ENCODE results near the gene RPL37A. TPM values are rescaled to one million over a fixed set of nuclear protein-coding genes. Genes with fewer than 3 reads are reported as not detected.

Gene RPL37A
- total RNA-seq, 2 donors from 2014 or later, result 2,589 to 2,765 TPM

DNA sequence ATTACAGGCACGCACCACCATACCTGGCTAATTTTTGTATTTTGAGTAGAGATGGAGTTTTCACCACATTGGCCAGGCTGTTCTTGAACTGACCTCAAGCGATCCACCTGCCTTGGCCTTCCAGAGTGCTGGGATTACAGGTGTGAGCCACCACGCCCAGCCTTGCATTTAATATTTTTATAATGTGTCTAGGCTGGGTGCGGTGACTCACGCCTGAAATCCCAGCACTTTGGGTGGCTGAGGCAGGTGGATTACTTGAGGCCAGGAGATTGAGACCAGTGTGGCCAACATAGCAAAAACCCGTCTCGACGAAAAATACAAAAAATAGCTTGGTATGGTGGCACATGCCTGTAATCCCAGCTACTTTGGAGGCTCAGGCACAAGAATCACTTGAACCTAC is 3.2 kb downstream of the RPL37A start:
- TF ChIP-seq, protein P1, sequence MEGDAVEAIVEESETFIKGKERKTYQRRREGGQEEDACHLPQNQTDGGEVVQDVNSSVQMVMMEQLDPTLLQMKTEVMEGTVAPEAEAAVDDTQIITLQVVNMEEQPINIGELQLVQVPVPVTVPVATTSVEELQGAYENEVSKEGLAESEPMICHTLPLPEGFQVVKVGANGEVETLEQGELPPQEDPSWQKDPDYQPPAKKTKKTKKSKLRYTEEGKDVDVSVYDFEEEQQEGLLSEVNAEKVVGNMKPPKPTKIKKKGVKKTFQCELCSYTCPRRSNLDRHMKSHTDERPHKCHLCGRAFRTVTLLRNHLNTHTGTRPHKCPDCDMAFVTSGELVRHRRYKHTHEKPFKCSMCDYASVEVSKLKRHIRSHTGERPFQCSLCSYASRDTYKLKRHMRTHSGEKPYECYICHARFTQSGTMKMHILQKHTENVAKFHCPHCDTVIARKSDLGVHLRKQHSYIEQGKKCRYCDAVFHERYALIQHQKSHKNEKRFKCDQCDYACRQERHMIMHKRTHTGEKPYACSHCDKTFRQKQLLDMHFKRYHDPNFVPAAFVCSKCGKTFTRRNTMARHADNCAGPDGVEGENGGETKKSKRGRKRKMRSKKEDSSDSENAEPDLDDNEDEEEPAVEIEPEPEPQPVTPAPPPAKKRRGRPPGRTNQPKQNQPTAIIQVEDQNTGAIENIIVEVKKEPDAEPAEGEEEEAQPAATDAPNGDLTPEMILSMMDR (conservative IDR thresholded peaks at IDR 0.05), result no peak
- Histone ChIP-seq H3K27me3 (ENCODE audit: control insufficient read depth, insufficient read depth, low read length, poor library complexity, severe bottlenecking) (no peaks in the 10 kb centered on the region), H3K36me3 (ENCODE audit: control insufficient read depth, insufficient read depth, low read length) (peaks cover 62% of the 10 kb centered on the region), H3K9ac (ENCODE audit: extremely low read depth, low read length, poor library complexity, severe bottlenecking) (no peak overlapping the region), H3K4me1 (ENCODE audit: control insufficient read depth, insufficient read depth, low read length) (no peaks in the 10 kb centered on the region), H3K4me3 (ENCODE audit: low read length) (peak overlapping the region; percentile 99), H3K9me3 (ENCODE audit: control insufficient read depth, low read length) (no peaks in the 10 kb centered on the region), H3K27ac (ENCODE audit: low read depth, low read length) (no peak overlapping the region)
- WGBS, 2 experiments (ENCODE audit: insufficient coverage in 1 of 2, insufficient read length in 1 of 2), result 94 to 96% methylated on average over 8 of the region's 8 CpGs
- peaks cover 34% of the 10 kb centered on the region for H3K4me1 Mint-ChIP-seq
- H3K4me3 Mint-ChIP-seq, result peak overlapping the region; percentile 99
- H3K27ac Mint-ChIP-seq, result peak overlapping the region; percentile 39
- H3K36me3 Mint-ChIP-seq (ENCODE audit: low read depth), result peaks cover 72% of the 10 kb centered on the region
- H3K27me3 Mint-ChIP-seq (ENCODE audit: insufficient read depth), result no peaks in the 10 kb centered on the region
- no peaks in the 10 kb centered on the region for H3K9me3 Mint-ChIP-seq
- DNase-seq, result no peak

DNA sequence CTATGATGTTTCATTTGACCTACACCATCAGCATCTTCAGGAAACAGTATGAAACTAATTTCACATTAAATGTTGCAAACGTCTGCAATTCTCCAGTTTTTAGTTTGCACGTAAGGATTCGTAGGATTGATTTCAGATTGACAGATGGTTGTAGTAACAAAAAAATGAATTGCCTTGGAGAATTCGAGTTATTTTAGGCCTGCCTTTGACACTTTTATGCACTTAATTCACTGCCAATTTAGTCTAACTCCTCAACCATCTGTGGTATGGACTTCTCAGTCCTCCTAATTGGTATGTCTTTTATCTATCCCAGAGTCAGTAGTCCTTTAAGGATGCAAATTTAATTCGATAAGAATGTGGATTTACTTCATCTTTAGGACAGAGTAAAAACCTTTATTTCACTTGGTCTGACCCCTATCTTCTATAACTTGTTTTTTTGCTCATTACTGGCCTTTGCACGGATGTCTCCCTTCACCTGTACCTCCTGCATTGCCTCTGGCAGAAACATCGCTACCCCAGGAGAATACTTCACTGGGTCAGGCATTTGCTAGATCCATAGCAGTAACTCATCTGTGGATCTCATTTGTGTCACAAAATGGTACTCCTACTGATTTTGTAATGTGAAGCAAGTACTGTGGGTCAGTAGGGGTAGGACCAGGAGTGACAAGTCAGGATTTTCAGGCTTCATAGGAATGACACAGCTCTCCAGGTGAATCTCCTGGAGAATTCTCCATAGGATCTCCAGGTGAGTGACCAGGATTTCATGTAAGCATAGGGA is 3.9 kb downstream of the RPL37A start:
- Mint-ChIP-seq H3K27me3 (ENCODE audit: insufficient read depth) (no peaks in the 10 kb centered on the region), H3K4me3 (no peak overlapping the region), H3K36me3 (ENCODE audit: low read depth) (peaks cover 72% of the 10 kb centered on the region), H3K9me3 (no peaks in the 10 kb centered on the region), H3K4me1 (peaks cover 32% of the 10 kb centered on the region), H3K27ac (peak overlapping the region; percentile 29)
- DNase-seq, result no peak
- H3K4me1 ChIP-seq (ENCODE audit: control insufficient read depth, insufficient read depth, low read length), result no peaks in the 10 kb centered on the region
- H3K4me3 ChIP-seq (ENCODE audit: low read length), result peak overlapping the region; percentile 99
- TF ChIP-seq, protein P1 (conservative IDR thresholded peaks at IDR 0.05), result no peak
- no peaks in the 10 kb centered on the region for H3K9me3 ChIP-seq (ENCODE audit: control insufficient read depth, low read length)
- H3K36me3 ChIP-seq (ENCODE audit: control insufficient read depth, insufficient read depth, low read length), result peaks cover 62% of the 10 kb centered on the region
- no peak overlapping the region for H3K27ac ChIP-seq (ENCODE audit: low read depth, low read length)
- H3K9ac ChIP-seq (ENCODE audit: extremely low read depth, low read length, poor library complexity, severe bottlenecking), result no peak overlapping the region
- WGBS, 2 experiments (ENCODE audit: insufficient coverage in 1 of 2, insufficient read length in 1 of 2), result 95 to 97% methylated on average over 3 to 7 of the region's 7 CpGs
- no peaks in the 10 kb centered on the region for H3K27me3 ChIP-seq (ENCODE audit: control insufficient read depth, insufficient read depth, low read length, poor library complexity, severe bottlenecking)

DNA sequence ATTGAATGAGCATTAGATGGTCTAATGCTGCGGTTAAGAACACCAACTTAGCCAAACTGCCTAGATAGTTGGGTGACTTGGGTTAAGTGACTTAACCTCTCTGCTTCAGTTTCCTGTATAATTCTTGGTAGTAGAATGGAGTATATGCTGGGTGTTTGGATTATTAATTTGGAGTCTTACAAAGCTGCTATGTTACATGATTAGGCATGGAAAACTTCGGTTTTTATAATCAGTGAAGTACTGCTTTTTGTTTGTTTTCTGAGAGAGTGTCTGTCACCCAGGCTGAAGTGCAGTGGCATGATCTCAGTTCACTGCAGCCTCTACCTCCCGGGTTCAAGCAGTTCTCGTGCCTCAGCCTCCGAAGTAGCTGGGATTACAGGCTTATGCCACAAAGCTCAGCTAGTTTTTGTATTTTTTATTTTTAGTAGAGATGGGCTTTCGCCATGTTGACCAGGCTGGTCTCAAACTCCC is 4.5 kb downstream of the RPL37A start:
- no peaks in the 10 kb centered on the region for H3K27me3 ChIP-seq (ENCODE audit: control insufficient read depth, insufficient read depth, low read length, poor library complexity, severe bottlenecking)
- Mint-ChIP-seq H3K9me3 (no peaks in the 10 kb centered on the region), H3K27me3 (ENCODE audit: insufficient read depth) (no peaks in the 10 kb centered on the region), H3K4me1 (peaks cover 27% of the 10 kb centered on the region), H3K27ac (no peak overlapping the region), H3K4me3 (no peak overlapping the region), H3K36me3 (ENCODE audit: low read depth) (peaks cover 72% of the 10 kb centered on the region)
- no peaks in the 10 kb centered on the region for H3K9me3 ChIP-seq (ENCODE audit: control insufficient read depth, low read length)
- H3K36me3 ChIP-seq (ENCODE audit: control insufficient read depth, insufficient read depth, low read length), result peaks cover 62% of the 10 kb centered on the region
- no peak overlapping the region for H3K9ac ChIP-seq (ENCODE audit: extremely low read depth, low read length, poor library complexity, severe bottlenecking)
- TF ChIP-seq, protein P1 (conservative IDR thresholded peaks at IDR 0.05), result no peak
- 88 to 93% methylated on average over 5 to 6 of the region's 6 CpGs for WGBS, 2 experiments (ENCODE audit: insufficient coverage in 1 of 2, insufficient read length in 1 of 2)
- H3K27ac ChIP-seq (ENCODE audit: low read depth, low read length), result no peak overlapping the region
- H3K4me1 ChIP-seq (ENCODE audit: control insufficient read depth, insufficient read depth, low read length), result no peaks in the 10 kb centered on the region
- DNase-seq, result no peak
- H3K4me3 ChIP-seq (ENCODE audit: low read length), result peak overlapping the region; percentile 99

Measured in endodermal cell (in vitro differentiated cells).